OCI-LY1 (cell line): ENCODE data around the gene DLL4.

Experiments used
- CTCF ChIP-seq: fragments of 200-600 bp; sonication (generic), shearing (Covaris generic); IDR thresholded peaks from 2 replicates; pipeline ENCODE4 v1.5.1; 2017; ENCODE audit warnings: mild to moderate bottlenecking, antibody characterized with exemption, low read length, moderate library complexity, mixed read lengths
- EZH2 ChIP-seq: fragments of 200-600 bp; sonication (generic), shearing (Covaris generic); IDR thresholded peaks from 2 replicates; pipeline ENCODE4 v1.8.0; 2017; ENCODE audit warnings: borderline replicate concordance, mixed run types, mild to moderate bottlenecking, antibody characterized with exemption, low read length, moderate library complexity, mixed read lengths

- TF ChIP-seq CTCF (no peak), EZH2 (no peak)
Measured at GRCh38 chr15:40984964-40985363, 55.8 kb downstream of the DLL4 start.
